Jurkat, Clone E6-1 (cell line): ENCODE measurements around the gene GTF3C1.
A peak's percentile ranks its signal among the peaks of the same experiment; 100 is the strongest.

Source experiments
- DNase-seq: peaks from one replicate; pipeline ENCODE4 v3.0.0-alpha.2; 2011; ENCODE audit warnings: low read depth, low spot score
- H3K4me3 ChIP-seq: 2 replicates; pipeline ENCODE4 v1.5.1; 2011; ENCODE audit warnings: mild to moderate bottlenecking, low read length, control low read depth, moderate library complexity

The GTF3C1 gene

GRCh38 chr16:27531826-27532800, 17.6 kb downstream of the GTF3C1 start:
- no peak for DNase-seq

GRCh38 chr16:27531186-27531585, 18.5 kb downstream of the GTF3C1 start:
- DNase-seq = no peak

More at GRCh38 chr16:27531826-27532800, 17.6 kb downstream of the GTF3C1 start:
- H3K4me3 ChIP-seq = no peak overlapping the region

GRCh38 chr16:27529962-27530361, 19.8 kb downstream of the GTF3C1 start:
- no peak for DNase-seq
- H3K4me3 ChIP-seq = no peak overlapping the region

More at GRCh38 chr16:27531186-27531585, 18.5 kb downstream of the GTF3C1 start:
- no peak overlapping the region for H3K4me3 ChIP-seq

- no peak overlapping the region for H3K4me3 ChIP-seq
- DNase-seq = no peak
Observed at GRCh38 chr16:27528294-27528693, 21.4 kb downstream of the GTF3C1 start.

- DNase-seq = no peak
- no peak overlapping the region for H3K4me3 ChIP-seq
Observed at GRCh38 chr16:27526180-27526579, 23.5 kb downstream of the GTF3C1 start.

- DNase-seq = no peak
- no peak overlapping the region for H3K4me3 ChIP-seq
Observed at GRCh38 chr16:27522173-27522707, 27.5 kb downstream of the GTF3C1 start.

- DNase-seq = no peak
- no peak overlapping the region for H3K4me3 ChIP-seq
Observed at GRCh38 chr16:27520982-27521673, 28.6 kb downstream of the GTF3C1 start.

- DNase-seq = no peak
- no peak overlapping the region for H3K4me3 ChIP-seq
Observed at GRCh38 chr16:27518226-27518625, 31.5 kb downstream of the GTF3C1 start.

- no peak overlapping the region for H3K4me3 ChIP-seq
- no peak for DNase-seq
Observed at GRCh38 chr16:27517664-27518063, 32.0 kb downstream of the GTF3C1 start.

GRCh38 chr16:27516365-27516764, 33.3 kb downstream of the GTF3C1 start:
- H3K4me3 ChIP-seq = no peak overlapping the region
- no peak for DNase-seq

GRCh38 chr16:27515874-27516353, 33.8 kb downstream of the GTF3C1 start:
- H3K4me3 ChIP-seq = no peak overlapping the region
- peak; percentile 46 for DNase-seq

GRCh38 chr16:27514806-27515205, 34.9 kb downstream of the GTF3C1 start:
- H3K4me3 ChIP-seq = no peak overlapping the region
- DNase-seq = no peak

- no peak overlapping the region for H3K4me3 ChIP-seq
Observed at GRCh38 chr16:27511657-27512448, 37.9 kb downstream of the GTF3C1 start.

GRCh38 chr16:27508476-27508875, 41.2 kb downstream of the GTF3C1 start:
- no peak for DNase-seq
- H3K4me3 ChIP-seq = no peak overlapping the region

More at GRCh38 chr16:27511657-27512448, 37.9 kb downstream of the GTF3C1 start:
- DNase-seq = no peak

- DNase-seq = no peak
- no peak overlapping the region for H3K4me3 ChIP-seq
Observed at GRCh38 chr16:27506771-27507170, 42.9 kb downstream of the GTF3C1 start.

- no peak for DNase-seq
- H3K4me3 ChIP-seq = no peak overlapping the region
Observed at GRCh38 chr16:27505297-27506236, 44.1 kb downstream of the GTF3C1 start.

GRCh38 chr16:27503662-27504061, 46.1 kb downstream of the GTF3C1 start:
- no peak for DNase-seq
- no peak overlapping the region for H3K4me3 ChIP-seq

GRCh38 chr16:27500801-27501200, 48.9 kb downstream of the GTF3C1 start:
- no peak for DNase-seq
- no peak overlapping the region for H3K4me3 ChIP-seq
